Neutrophil (primary cell): ENCODE data around the gene CHST11.
A peak's percentile ranks its signal among the peaks of the same experiment; 100 is the strongest.

ENCODE experiments used
- H3K27ac ChIP-seq: fragments of 200-600 bp; sonication (generic); 2 replicates; pipeline ENCODE4 v1.5.1; 2016; ENCODE audit warnings: mild to moderate bottlenecking, moderate library complexity
- H3K27me3 ChIP-seq: fragments of 200-600 bp; sonication (generic); 2 replicates; pipeline ENCODE4 v1.6.0; 2016; ENCODE audit warnings: mild to moderate bottlenecking
- H3K36me3 ChIP-seq: fragments of 200-600 bp; sonication (generic); 2 replicates; pipeline ENCODE4 v1.5.1; 2017
- H3K4me1 ChIP-seq, 2 experiments: fragments of 200-600 bp in 1 of 2; sonication (generic) in 1 of 2; 1 replicate in 1 of 2; 2 replicates in 1 of 2; pipeline versions ENCODE4 v1.5.1 to v1.6.1; 2013 to 2016; ENCODE audit warnings: low read depth in 1 of 2, low read length in 1 of 2, mild to moderate bottlenecking in 1 of 2, moderate library complexity in 1 of 2; ENCODE audit not compliant: control insufficient read depth in 1 of 2, insufficient read depth in 1 of 2
- H3K4me3 ChIP-seq, 2 experiments: fragments of 200-600 bp in 1 of 2; sonication (generic) in 1 of 2; 1 replicate in 1 of 2; 2 replicates in 1 of 2; pipeline ENCODE4 v1.5.1; 2013 to 2016; ENCODE audit warnings: low read depth in 1 of 2, low read length in 1 of 2, mild to moderate bottlenecking in 1 of 2, moderate library complexity in 1 of 2
- H3K9me3 ChIP-seq: fragments of 200-600 bp; sonication (generic); 2 replicates; pipeline ENCODE4 v1.5.1; 2016
- TF ChIP-seq, protein P1 (sequence below): fragments of 200-600 bp; sonication (generic); IDR thresholded peaks from 2 replicates; pipeline ENCODE4 v1.5.1; 2016; ENCODE audit warnings: antibody characterized with exemption

Gene CHST11

DNA sequence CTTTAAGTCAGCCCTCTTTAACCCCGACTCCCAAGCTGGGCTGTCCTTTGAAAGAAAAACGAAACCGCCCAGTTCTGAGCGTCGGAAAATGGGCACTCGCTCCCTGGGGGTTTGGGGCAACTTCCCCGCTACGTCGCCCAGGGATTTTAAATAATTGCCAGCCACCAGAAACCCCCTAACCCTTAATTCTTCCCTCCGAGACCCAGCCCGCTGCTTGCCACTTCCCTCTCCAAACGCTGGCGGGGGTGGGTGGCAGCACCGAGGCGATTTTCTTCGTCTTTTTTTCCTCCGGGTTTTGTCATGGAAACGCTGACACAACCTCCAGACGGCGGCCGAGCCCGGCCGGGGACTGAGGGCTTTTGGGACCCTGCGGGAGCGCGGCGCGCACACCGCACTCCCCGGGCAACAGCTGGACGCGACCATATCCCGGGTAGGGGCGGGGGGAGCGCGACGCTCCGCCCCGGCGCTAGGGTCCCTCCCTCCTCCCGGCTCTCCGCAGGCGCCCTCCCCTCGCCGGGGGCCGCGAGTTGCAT lies at the start of gene CHST11:
TSS of gene CHST11 (plus strand) at position 532 of the 533 bp plus-strand sequence.
- no peaks in the 10 kb centered on the region for H3K9me3 ChIP-seq
- peak within 1 kb of the TSS; percentile 86 for H3K27ac ChIP-seq
- H3K27me3 ChIP-seq, result peaks cover 16% of the 10 kb centered on the region
- TF ChIP-seq, protein P1, sequence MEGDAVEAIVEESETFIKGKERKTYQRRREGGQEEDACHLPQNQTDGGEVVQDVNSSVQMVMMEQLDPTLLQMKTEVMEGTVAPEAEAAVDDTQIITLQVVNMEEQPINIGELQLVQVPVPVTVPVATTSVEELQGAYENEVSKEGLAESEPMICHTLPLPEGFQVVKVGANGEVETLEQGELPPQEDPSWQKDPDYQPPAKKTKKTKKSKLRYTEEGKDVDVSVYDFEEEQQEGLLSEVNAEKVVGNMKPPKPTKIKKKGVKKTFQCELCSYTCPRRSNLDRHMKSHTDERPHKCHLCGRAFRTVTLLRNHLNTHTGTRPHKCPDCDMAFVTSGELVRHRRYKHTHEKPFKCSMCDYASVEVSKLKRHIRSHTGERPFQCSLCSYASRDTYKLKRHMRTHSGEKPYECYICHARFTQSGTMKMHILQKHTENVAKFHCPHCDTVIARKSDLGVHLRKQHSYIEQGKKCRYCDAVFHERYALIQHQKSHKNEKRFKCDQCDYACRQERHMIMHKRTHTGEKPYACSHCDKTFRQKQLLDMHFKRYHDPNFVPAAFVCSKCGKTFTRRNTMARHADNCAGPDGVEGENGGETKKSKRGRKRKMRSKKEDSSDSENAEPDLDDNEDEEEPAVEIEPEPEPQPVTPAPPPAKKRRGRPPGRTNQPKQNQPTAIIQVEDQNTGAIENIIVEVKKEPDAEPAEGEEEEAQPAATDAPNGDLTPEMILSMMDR, result no peak
- peak within 1 kb of the TSS; percentile 92 to 97 for H3K4me3 ChIP-seq
- peaks cover 32 to 41% of the 10 kb centered on the region in 2 experiments for H3K4me1 ChIP-seq
- no peaks in the 10 kb centered on the region for H3K36me3 ChIP-seq

DNA sequence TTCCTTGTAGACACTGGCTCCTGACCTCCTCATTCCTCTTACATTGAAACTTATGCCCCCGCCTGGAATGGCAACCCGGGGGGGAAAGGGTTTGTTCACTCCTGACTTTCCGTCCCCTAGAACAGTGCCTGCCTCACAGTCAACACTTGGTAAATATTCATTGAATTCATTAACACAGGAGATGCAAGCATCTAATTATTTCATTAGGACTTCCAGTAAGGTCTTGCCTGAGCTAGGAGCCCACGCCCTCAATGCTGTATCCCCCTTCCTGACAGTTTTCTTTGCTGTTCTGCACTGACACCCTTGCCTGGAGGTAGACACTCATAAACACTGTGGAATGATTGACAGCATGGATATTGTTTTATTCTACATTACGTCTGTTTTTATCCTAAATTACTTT lies 49.3 kb upstream of the CHST11 start:
- H3K4me3 ChIP-seq, result no peak overlapping the region
- TF ChIP-seq, protein P1, result no peak
- H3K27ac ChIP-seq, result no peak overlapping the region
- H3K27me3 ChIP-seq, result no peaks in the 10 kb centered on the region
- no peaks in the 10 kb centered on the region for H3K36me3 ChIP-seq
- H3K4me1 ChIP-seq, result no peaks in the 10 kb centered on the region
- no peaks in the 10 kb centered on the region for H3K9me3 ChIP-seq

DNA sequence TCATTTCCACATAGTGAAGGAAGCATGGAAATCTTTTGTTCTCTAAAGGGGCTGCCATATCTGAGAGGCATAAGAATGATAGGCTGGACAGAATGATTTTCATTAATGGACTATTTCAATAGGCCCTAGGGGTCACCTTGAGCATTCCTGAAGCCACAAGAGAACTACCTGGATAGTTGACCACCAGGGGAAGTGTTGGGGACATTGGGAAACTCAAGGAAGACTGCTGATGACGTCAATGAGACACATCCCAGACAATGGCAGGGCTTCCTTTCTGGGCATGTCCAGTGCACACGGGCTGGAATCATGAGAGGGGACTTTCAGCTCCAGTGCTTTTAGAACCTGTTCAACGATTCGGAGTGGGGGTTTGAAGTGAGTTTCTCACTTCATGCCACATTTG lies 48.8 kb upstream of the CHST11 start:
- Histone ChIP-seq H3K9me3 (no peaks in the 10 kb centered on the region), H3K27ac (no peak overlapping the region), H3K4me3 (no peak overlapping the region), H3K4me1 (no peaks in the 10 kb centered on the region), H3K27me3 (no peaks in the 10 kb centered on the region), H3K36me3 (no peaks in the 10 kb centered on the region)
- TF ChIP-seq, protein P1, result no peak

DNA sequence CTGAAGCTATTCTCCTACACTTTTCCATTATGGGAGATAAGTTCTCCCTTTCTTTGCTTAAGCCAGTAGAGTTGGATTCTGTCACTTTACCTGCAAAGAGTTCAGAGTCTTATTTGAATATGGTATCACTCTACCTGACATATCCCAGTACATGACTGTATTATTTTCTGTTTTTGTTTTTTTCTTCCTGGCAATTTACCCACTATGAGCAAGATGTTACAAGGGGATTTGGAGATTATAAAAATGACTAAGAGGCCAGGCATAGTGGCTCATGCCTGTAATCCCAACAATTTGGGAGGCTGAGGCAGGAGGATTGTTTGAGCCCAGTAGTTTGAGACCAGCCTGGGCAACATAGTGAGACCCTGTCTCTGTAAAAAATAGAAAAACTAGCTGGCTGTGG lies 46.4 kb upstream of the CHST11 start:
- H3K4me3 ChIP-seq, result no peak overlapping the region
- no peaks in the 10 kb centered on the region for H3K27me3 ChIP-seq
- H3K9me3 ChIP-seq, result no peaks in the 10 kb centered on the region
- no peak overlapping the region for H3K27ac ChIP-seq
- no peaks in the 10 kb centered on the region for H3K4me1 ChIP-seq
- H3K36me3 ChIP-seq, result no peaks in the 10 kb centered on the region
- TF ChIP-seq, protein P1, result no peak

DNA sequence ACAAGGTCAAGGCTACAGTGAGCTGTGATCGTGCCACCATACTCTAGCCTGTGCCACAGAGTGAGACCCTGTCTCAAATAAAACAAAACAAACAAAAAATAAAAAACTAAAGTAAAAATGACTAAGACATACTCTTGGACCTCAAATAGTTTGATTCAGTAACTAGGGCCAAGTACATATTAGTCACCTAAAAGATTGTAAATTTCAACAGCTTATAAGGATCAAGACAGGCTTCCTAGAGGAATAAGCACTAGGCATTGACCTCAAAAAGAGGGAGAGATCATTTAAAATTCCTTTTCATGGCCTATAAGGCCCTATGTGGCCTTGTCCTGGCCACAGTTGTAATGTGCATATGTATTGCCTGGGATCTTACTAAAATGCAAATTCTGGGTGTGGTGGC lies 46.0 kb upstream of the CHST11 start:
- Histone ChIP-seq H3K4me3 (no peak overlapping the region), H3K27ac (no peak overlapping the region), H3K4me1 (no peaks in the 10 kb centered on the region), H3K36me3 (no peaks in the 10 kb centered on the region), H3K9me3 (no peaks in the 10 kb centered on the region), H3K27me3 (no peaks in the 10 kb centered on the region)
- TF ChIP-seq, protein P1, result no peak
